MCF 10A (cell line): ENCODE measurements around the gene CABP1. TPM values are rescaled to one million over a fixed set of nuclear protein-coding genes. Genes with fewer than 3 reads are reported as not detected.
"Not testable (repeated sequence)": the region's sequence is repeated elsewhere in the genome, so short reads cannot be mapped to it uniquely, and the experiment has no call there.

Experiments used
- BruUV-seq: library from RNA; stranded (reverse); fragments of 400-500 nt; replicated peaks from 2 replicates; lab custom pipeline; 2021; lab: Mats Ljungman, UMichigan
- CTCF ChIA-PET: fragments of 300-600 bp; sonication (Branson Sonifier 250); formaldehyde crosslinking; extraction: SDS; loops from one replicate; lab custom pipeline; 2021; ENCODE audit warnings: antibody characterized with exemption, inconsistent platforms; lab: Yijun Ruan, JAX
- POLR2A ChIA-PET: fragments of 300-600, 350-650 bp; sonication (Branson Sonifier 250); formaldehyde crosslinking; extraction: SDS; loops from one replicate; lab custom pipeline; 2020; ENCODE audit warnings: antibody characterized with exemption, inconsistent platforms; lab: Yijun Ruan, JAX
- DNase-seq: peaks from one replicate; pipeline ENCODE4 v3.0.0-alpha.2; 2018; ENCODE audit not compliant: unreplicated experiment
- H3K27ac Mint-ChIP-seq: one replicate; pipeline ENCODE4 v1.8.0; 2022; ENCODE audit warnings: mild to moderate bottlenecking, low read depth, mixed read lengths; ENCODE audit not compliant: unreplicated experiment
- H3K27me3 Mint-ChIP-seq: one replicate; pipeline ENCODE4 v1.8.0; 2022; ENCODE audit warnings: mixed read lengths; ENCODE audit not compliant: insufficient read depth, unreplicated experiment
- H3K36me3 Mint-ChIP-seq: one replicate; pipeline ENCODE4 v1.8.0; 2022; ENCODE audit warnings: mild to moderate bottlenecking, moderate library complexity, mixed read lengths; ENCODE audit not compliant: insufficient read depth, unreplicated experiment
- H3K4me1 Mint-ChIP-seq: one replicate; pipeline ENCODE4 v1.8.0; 2022; ENCODE audit warnings: mixed read lengths; ENCODE audit not compliant: insufficient read depth, unreplicated experiment
- H3K4me3 Mint-ChIP-seq: one replicate; pipeline ENCODE4 v1.8.0; 2022; ENCODE audit warnings: mild to moderate bottlenecking, moderate library complexity, mixed read lengths; ENCODE audit not compliant: unreplicated experiment
- H3K9me3 Mint-ChIP-seq: one replicate; pipeline ENCODE4 v1.8.0; 2022; ENCODE audit warnings: mixed read lengths; ENCODE audit not compliant: unreplicated experiment
- intact Hi-C: fragments of 100-400 bp; cut with micrococcal nuclease; formaldehyde crosslinking; loops from 2 replicates; pipeline ENCODE4 v1.14.1; 2022
- total RNA-seq: library from RNA; stranded (reverse); gene quantifications from 2 replicates; pipeline ENCODE4 v1.2.3, GENCODE V29; 2022
- TF ChIP-seq, protein P1 (sequence below): fragments of 200-600 bp; IDR thresholded peaks from one replicate; pipeline ENCODE4 v1.8.0; 2022; ENCODE audit warnings: antibody characterized with exemption, mild to moderate bottlenecking; ENCODE audit not compliant: unreplicated experiment

The CABP1 gene
- total RNA-seq, 1 experiment from 2014 or later: not detected

DNA sequence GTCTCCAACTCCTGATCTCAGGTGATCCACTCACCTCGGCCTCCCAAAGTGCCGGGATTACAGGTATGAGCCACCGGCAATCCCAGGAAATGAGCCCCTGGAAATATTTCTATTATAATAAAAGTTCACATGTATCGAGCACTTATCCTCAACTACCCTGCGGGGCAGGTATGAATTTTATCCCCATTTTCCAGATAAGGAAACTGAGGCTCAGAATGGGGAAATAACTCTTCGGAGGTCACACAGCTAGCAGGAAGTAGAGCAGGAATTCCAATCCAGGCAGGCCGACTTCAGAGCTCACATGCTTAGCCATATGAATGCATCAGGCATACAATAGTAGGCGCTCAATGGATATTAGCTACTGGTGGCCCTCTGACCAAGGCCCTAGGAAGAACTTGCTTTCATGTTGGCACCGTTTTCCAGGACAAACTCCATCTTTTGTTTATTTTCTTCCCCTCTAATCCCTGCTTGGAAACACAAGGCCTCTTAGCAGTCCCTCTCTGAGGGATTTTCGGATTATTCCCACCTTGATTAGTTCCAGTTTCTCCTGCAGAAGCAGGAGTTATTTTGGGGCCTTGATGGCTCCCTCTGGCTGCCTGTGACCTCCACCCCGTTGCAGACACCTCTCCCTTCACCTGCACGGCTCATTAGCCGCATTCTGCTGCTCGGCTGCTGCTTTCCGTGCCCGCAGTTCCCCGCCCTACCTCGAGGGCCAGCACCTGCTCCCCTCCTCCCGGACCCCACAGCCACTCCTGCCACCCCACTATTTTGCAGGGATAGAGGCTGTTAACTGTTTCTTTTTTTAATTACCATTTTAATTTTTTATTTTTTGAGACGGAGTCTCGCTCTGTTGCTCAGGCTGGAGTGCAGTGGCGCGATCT lies 40.5 kb upstream of the CABP1 start:
- no peak overlapping the region for H3K4me3 Mint-ChIP-seq
- H3K36me3 Mint-ChIP-seq: no peaks in the 10 kb centered on the region
- CTCF ChIA-PET: interaction anchor here (0.5 to 1.2 kb wide), 2 partner anchors 47 to 51 kb away, joined by 3 to 4 read pairs; no protein-coding TSS in a partner anchor
- intact Hi-C loops: loop anchor here (5.0 kb wide), 1 partner anchor 37 kb away; no protein-coding TSS in a partner anchor
- TF ChIP-seq, protein P1, sequence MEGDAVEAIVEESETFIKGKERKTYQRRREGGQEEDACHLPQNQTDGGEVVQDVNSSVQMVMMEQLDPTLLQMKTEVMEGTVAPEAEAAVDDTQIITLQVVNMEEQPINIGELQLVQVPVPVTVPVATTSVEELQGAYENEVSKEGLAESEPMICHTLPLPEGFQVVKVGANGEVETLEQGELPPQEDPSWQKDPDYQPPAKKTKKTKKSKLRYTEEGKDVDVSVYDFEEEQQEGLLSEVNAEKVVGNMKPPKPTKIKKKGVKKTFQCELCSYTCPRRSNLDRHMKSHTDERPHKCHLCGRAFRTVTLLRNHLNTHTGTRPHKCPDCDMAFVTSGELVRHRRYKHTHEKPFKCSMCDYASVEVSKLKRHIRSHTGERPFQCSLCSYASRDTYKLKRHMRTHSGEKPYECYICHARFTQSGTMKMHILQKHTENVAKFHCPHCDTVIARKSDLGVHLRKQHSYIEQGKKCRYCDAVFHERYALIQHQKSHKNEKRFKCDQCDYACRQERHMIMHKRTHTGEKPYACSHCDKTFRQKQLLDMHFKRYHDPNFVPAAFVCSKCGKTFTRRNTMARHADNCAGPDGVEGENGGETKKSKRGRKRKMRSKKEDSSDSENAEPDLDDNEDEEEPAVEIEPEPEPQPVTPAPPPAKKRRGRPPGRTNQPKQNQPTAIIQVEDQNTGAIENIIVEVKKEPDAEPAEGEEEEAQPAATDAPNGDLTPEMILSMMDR: no peak
- peak overlapping the region; percentile 54 for H3K27ac Mint-ChIP-seq
- H3K4me1 Mint-ChIP-seq: no peaks in the 10 kb centered on the region
- BruUV-seq: no TSS peak
- POLR2A ChIA-PET: interaction anchor here (0.9 kb wide), 1 partner anchor 10 kb away, joined by 3 read pairs; no protein-coding TSS in a partner anchor
- H3K27me3 Mint-ChIP-seq: peaks cover 11% of the 10 kb centered on the region
- H3K9me3 Mint-ChIP-seq: no peaks in the 10 kb centered on the region
- DNase-seq: no peak

- POLR2A ChIA-PET: interaction anchor here (0.6 to 1.7 kb wide), 2 partner anchors 21 to 84 kb away, joined by 3 to 6 read pairs; partner anchors contain the start of genes MLEC and POP5
- H3K27me3 Mint-ChIP-seq: not testable (repeated sequence)
Observed at GRCh38 chr12:120602416-120602815, 38.0 kb upstream of the CABP1 start.

DNA sequence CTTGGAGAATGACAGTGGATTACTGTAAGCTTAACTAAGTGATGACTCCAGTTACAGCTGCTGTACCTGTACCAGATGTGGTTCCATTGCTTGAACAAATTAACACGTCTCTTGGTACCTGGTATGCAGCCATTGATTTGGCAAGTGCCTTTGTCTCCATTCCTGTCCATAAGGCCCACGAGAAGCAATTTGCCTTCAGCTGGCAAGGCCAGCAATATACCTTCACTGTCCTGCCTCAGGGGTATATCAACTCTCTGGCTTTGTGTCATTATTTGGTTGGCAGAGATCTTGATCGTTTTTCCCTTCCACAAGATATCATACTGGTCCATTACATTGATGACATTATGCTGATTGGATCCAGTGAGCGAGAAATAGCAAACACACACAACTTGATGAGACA lies 29.9 kb upstream of the CABP1 start:
- Mint-ChIP-seq H3K27me3 (peaks cover 25% of the 10 kb centered on the region), H3K27ac (no peak overlapping the region), H3K36me3 (no peaks in the 10 kb centered on the region), H3K4me1 (no peaks in the 10 kb centered on the region), H3K9me3 (no peaks in the 10 kb centered on the region), H3K4me3 (no peak overlapping the region)
- ChIA-PET CTCF (interaction anchor here (0.6 to 1.4 kb wide), 2 partner anchors 36 to 362 kb away, joined by 4 to 6 read pairs; no protein-coding TSS in a partner anchor), POLR2A (interaction anchor here (1.0 kb wide), 1 partner anchor 11 kb away, joined by 3 read pairs; no protein-coding TSS in a partner anchor)
- BruUV-seq: no TSS peak
- TF ChIP-seq, protein P1: no peak
- no peak for DNase-seq
- intact Hi-C loops: no loop called here

More at GRCh38 chr12:120602416-120602815, 38.0 kb upstream of the CABP1 start:
- H3K9me3 Mint-ChIP-seq, intact Hi-C loops, H3K4me1 Mint-ChIP-seq, H3K36me3 Mint-ChIP-seq, H3K27ac Mint-ChIP-seq, H3K4me3 Mint-ChIP-seq, BruUV-seq: not testable (repeated sequence)
- DNase-seq: peak; percentile 59
- CTCF ChIA-PET: interaction anchor here (0.5 to 2.9 kb wide), 5 partner anchors 20 to 284 kb away, joined by 3 to 13 read pairs (median 4); no protein-coding TSS in a partner anchor

- CTCF ChIA-PET, H3K4me1 Mint-ChIP-seq, H3K9me3 Mint-ChIP-seq, DNase-seq, intact Hi-C loops, H3K36me3 Mint-ChIP-seq, H3K4me3 Mint-ChIP-seq, BruUV-seq, H3K27ac Mint-ChIP-seq, POLR2A ChIA-PET: not testable (repeated sequence)
- peaks cover 25% of the 10 kb centered on the region for H3K27me3 Mint-ChIP-seq
Observed at GRCh38 chr12:120611534-120611933, 28.9 kb upstream of the CABP1 start.
